HG03565 (cell line): ENCODE data around the gene SIL1.
"Not testable (repeated sequence)": the region's sequence is repeated elsewhere in the genome, so short reads cannot be mapped to it uniquely, and the experiment has no call there.

Source experiments
- ATAC-seq: cut with Tn5 transposase; IDR thresholded peaks from one replicate; pipeline ENCODE4 v1.9.1; 2021; ENCODE audit warnings: mild to moderate bottlenecking, moderate library complexity; ENCODE audit not compliant: unreplicated experiment

The SIL1 gene

DNA sequence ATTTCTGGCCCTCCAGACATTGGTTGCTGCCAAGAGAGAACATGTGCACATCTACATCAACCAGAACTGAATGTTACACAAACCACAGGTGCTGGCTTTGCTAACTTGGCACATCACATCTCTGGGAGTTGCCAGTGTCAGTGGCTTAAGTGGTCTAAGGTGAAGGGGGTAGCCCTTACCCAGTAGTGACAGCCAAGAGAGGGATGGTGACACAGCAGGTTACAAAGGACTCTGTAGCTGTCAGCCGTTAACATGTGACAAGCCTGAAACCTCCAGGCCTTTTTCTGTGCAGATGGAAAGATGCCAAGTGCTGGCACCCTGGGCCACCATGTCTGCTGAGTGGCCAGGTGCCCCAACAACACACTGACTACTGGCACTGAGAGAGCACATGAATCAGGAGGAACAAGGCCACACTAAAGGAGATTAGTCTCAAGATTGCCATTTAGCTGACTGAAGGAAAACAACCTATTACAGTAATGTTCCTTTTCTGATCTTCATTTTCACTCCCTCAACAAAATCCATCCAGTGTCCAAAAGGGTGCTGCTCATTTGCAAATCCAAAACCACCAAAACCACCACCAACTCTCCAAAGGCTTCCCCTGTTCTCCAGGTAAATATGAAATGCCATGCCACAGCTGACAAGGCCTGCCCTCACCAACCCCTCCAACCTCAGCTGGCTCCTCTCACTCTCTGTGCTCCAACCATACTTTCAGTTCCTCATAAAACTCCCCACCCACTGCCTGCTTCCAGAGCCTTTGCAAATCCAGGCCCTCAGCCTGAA is 20.2 kb downstream of the SIL1 start:
- ATAC-seq: no peak

DNA sequence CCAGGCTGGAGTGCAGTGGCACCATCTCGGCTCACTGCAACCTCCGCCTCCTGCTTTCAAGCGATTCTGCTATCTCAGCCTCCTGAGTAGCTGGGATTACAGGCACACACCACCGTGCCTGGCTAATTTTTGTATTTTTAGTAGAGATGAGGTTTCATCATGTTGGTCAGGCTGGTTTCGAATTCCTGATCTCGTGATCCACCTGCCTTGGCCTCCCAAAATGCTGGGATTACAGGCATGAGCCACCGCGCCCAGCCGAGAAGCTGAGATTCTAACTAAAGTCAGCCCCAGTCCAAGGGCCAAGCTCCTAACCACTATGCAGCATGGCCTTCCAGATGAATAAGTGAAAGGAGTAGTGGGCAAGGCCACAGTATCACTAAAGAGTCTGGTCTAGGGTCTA is 20.9 kb downstream of the SIL1 start:
- not testable (repeated sequence) for ATAC-seq

DNA sequence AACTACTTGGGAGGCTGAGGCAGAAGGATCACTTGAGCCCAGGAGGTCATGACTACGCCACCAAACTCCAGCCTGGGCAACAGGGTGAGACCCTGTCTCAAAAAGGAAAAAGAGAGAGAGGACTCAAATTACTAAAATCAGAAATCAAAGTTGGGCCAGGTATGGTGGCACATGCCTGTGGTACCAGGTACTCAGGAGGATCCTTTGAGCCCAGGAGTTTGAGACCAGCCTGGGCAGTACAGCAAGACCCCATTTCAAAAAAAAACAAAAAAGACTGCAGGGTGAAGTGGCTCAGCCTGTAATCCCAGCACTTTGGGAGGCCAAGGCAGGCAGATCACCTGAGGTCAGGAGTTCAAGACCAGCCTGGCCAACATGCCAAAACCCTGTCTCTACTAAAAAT is 23.8 kb downstream of the SIL1 start:
- ATAC-seq: not testable (repeated sequence)

DNA sequence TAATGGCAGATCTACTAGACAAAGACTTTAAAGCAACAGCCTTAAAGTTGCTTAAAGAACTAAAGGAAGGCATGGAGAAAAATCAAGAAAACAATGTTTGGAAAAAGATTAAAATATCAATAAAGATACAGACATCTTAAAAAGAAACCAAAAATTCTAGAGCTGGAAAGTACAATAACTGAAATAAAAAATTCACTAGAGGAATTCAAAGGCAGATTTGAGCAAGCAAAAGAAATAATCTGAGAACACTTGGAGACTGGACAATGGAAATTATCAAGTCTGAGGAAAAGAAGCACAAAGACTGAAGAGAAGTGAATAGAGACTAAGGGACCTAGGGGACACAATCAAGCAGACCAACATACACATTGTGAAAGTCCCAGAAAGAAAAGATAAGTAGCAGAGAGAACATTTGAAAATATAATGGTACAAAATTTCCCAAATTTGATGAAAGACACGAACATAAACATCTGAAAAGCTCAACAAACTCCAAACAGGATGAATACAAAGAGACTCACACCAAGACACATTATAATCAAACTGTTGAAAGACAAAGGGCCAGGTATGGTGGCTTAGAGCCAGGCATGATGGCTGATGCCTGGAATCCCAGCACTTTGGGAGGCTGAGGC is 26.3 kb downstream of the SIL1 start:
- ATAC-seq: no peak

DNA sequence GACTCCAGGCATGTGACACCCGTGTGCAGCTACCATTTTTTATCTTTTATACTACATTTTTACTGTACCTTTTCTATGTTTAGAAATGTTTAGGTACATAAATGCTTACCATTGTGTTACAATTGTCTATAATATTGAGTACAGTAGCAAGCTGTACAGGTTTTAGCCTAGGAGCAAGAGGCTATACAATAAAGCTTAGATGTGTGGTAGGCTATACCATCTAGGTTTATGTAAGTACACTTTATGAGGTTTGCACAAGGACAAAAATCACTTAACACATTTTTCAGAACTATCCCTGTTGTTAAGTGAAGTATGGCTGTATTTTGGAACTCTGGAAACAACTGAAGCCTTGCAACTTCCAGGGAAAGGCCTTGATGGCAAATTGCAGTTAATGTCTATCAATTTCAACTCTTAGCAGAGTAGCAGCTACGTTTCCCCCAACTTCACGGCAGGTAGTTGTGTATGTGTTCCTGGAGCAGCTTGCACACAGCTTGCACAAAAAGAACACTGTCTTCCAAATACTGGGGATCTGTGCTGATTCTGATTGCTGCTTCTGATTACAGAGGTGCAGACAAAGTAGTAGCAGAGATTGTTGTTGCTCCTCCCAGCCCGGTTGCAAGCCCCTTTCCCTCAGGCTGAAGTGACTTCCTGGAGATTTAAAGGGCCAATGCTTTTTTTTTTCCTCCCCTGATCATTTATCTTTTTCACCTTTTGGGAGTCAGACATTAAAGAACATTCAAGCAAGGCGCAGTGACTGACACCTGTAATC is 30.0 kb downstream of the SIL1 start:
- ATAC-seq: no peak

DNA sequence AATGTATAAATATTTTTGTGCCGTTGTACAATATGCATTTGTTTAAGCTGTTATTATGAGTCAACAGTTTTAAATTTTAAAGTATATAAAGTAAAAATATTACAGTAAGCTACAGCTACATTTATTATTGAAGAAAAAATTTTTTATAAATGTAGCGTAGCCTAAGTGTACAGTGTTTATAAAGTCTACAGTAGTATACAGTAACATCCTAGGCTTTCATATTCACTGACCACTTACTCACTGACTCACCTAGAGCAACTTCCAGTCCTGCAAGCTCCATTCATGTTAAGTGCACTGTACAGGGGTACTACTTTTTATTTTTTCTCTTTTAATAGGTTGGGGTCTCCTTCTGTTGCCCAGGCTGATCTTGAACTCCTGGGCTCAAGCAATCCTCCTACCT is 30.6 kb downstream of the SIL1 start:
- ATAC-seq: no peak

DNA sequence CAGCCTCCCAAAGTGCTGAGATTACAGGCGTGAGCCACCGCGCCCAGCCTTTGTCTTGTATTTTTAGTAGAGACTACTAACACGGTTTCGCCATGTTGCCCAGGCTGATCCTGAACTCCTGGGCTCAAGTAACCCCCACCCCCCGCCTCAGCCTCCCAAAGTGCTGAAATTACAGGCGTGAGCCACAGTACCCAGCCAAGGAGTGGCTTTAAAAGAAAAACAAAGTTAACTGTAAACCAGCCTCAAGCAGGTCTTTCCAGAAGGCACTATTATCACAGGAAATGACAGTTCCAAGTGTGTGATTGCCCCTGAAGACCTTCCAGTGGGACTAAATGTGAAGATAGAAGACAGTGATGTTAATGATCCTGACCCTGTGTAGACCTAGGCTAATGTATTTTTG is 31.1 kb downstream of the SIL1 start:
- no peak for ATAC-seq

DNA sequence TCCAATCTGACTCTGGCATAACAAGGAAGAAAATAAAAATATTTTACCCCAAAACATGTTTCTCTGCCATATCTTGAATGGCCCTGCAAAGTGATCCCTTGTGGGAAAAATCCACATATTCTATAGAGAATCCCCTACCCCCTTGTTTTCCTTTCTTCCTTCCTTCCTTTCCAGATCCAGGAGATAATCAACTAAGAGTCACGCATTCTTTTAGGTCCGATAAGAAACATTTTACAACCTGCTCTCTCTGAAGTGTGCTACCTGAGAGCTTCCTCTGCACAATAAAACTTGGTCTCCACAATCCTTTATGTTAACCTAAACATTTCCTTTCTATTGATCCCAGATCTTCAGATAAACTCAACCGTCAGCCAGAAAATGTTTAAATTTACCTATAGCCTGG is 33.3 kb downstream of the SIL1 start:
- ATAC-seq: not testable (repeated sequence)

DNA sequence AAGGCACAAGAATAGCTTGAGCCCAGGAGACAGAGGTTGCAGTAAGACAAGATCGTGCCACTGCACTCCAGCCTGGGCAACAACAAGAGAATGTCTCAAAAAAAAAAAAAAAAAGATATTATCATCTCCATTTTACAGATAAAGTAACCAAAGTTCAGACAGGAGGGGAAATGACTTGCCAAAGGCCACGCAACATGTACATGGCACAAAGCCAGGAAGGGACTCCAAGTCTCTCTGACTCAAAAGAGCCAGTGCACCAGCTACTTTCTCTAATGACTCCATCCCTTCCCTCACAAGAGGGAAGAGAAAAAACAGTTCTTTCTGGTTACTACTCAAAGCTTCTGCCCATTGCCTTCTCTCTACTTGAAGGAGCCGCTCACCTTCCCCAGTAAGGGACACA is 34.1 kb downstream of the SIL1 start:
- ATAC-seq: no peak

DNA sequence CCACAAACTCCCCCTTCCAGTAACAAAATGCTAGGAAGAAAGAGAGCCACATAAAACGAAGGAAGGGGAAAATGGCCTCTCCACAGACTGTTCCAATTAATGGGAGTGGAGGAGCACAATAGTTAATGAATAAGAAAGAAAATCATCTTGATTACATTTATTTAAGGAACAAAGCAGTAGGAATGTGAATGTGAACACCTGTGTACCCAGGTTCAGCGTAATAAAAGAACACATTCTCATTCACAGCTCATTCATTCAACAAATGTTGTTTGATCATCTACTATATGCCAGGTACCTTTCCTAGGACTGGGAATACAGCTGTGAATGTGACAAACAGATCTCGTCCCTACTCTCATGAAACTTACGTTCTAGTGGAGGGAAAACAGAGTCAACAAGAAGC is 35.7 kb downstream of the SIL1 start:
- ATAC-seq: no peak

DNA sequence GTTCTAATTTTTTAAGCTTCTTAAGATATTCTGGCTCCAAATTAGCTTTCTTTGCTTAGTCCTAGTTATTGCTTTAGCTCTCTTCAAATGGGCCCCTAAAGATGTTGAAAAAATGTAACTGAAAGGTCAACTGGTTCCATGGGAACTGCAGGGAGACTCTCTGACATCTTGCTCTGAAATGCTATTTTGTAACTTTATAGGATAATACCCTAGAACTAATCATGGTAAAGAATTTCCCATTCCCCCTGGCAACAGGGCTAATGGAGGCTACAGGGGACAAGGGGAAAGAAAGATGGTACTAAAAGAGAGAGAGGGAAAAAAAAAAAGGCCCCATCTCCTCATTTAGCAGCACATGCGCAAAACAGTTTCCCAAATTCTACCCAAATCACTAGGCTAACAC is 39.4 kb downstream of the SIL1 start:
- ATAC-seq: no peak

DNA sequence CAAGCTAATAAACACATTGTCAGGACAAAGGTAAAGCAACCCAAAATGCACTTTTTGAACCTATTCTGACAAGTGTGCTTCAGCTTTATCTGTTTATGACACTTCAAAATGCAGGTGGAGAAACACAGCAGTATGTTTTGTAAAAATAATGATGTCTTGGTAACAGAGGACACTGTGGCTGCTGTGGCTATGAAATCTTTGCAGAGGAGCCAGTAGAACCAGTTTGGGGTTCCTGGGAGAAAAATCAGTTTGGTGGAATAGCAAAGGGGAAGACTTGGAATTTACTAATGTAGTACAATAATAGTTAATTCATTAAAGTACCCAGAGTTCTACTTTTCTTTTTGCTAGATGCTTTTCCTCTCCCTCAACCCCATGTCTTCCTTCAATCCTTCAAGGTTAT is 40.6 kb downstream of the SIL1 start:
- ATAC-seq: no peak

DNA sequence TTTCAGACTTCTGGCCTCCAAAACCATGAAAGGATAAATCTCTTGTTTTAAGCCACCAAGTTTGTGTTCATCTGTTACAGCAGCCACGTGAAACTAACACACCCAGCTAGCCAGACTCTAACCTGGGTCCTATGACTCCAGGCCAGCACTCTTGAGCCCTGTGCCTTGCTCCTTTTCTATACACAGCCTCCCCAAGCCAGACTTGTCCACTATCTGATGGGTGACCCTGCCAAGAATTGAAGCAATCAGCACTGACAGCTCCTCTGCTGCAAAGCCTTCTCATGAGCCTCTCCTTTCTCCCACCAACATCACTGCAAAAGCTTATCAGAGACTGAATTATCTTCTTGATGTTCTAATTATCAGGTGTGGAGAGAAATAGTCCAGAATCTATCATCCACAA is 41.4 kb downstream of the SIL1 start:
- no peak for ATAC-seq

DNA sequence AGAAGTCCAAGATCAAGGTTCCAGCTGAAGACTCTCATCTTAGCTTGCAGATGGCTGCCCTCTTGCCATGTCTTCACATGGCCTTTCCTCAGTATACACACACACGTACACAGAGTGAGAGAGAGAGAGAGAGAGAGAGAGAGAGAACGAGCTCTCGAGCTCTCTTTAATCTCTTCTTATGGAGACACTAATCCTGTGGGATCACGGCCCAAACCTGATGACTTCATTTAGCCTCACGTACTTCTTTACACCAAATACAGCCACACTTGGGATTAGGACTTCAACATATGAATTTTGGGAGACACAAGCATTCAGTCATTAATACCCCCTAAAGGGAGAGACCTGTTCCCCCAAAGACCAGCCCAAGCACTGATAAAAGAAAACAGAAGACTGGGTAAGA is 42.8 kb downstream of the SIL1 start:
- ATAC-seq: no peak

DNA sequence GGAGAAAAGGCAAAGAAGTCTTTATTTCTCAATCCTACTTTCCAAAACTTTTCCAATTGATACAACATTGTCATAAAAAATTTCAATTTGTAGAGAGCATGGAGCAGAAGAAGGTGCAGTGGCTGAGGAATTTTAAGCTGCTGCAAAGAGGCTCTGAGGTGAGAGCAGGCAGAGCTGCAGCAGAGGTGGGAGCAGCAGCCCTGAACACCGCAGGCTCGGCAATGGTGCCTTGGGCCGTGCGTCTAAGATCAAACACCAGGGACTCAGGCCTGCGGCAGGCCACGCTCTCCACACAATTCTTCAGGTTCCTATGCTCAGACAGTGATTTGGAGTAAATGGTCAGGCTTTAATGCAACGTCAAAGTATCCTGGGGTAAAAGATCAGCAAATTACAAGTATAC is 46.3 kb downstream of the SIL1 start:
- no peak for ATAC-seq

DNA sequence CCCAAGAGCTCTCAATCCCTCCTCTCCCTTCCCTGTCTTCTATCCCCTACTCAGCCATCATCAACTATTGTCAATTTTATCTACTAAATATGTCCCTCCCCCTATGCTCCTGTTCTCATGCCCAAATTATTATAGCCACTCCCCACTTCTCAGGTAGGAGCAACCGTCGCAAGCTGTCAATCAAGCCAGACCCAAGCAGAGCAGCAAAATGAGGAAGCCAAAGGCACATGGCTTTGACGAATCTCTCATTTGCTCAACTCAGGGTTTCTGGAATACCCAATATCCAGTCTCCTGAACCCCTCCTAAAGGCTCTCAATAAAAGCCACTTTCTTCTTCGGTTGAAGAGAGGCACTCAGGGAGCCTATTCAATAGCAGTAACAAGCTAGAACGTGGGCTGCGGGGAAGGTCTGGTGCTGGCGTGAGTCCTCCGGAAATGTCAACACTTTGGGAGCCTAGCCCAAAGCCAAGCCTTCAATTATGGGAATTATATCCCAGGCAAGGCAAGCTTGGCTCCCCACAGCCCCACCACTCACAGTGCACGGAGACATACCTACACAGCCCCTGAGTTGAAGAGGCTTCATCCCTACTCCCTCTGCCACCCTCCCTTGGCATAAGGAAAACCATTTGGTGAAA is 47.7 kb downstream of the SIL1 start:
- no peak for ATAC-seq

DNA sequence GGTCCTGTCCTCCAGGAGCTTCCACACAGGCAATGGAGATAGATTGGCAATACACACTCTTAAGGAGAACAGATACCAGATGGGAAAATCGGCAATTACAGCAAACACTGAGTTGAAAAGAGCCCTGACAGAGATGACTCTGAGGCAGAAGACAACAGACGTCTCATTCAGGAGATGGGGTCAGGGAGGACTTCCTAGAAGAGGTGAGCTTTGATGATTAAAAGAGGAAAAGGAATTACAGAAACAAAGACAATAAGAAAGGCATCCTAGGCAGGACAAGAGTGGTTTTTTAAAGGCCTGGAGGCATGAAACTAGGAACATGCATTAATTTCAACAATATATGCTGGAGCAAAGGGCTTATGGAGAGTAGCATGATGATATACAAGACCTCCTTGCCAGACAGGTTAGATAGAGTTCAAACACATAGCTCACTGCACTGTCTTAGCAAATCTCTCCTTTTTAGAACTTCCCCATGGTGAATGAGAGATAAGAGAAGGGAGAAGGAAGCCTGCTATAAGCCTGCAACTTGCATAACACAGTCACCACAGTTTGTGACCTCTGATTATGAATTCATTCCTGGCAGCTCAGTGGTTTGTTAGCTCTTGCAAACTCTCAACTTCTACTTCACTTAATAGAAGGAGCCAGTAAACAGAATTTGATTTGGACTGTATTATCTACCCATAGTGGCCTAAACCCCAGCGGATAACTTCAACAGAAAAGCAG is 48.5 kb downstream of the SIL1 start:
- ATAC-seq: no peak

DNA sequence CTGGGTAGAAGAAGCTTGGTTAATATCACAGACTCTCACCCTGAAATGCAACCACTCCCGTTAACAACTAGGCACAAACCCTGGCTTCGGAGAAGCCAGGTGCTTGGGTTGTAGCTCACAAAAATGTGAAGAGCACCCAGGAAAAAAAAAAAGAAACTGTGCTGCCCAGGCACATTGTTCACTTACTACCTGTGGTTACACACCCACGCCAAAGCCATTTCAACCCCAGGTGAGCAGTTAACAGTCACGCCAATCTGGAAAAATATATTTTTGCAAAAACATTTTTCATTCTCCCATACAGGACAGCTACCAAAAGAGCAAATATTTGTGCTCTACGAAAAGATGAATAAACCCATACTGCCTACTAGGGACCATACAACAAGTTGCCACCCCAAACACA is 49.2 kb downstream of the SIL1 start:
- no peak for ATAC-seq

DNA sequence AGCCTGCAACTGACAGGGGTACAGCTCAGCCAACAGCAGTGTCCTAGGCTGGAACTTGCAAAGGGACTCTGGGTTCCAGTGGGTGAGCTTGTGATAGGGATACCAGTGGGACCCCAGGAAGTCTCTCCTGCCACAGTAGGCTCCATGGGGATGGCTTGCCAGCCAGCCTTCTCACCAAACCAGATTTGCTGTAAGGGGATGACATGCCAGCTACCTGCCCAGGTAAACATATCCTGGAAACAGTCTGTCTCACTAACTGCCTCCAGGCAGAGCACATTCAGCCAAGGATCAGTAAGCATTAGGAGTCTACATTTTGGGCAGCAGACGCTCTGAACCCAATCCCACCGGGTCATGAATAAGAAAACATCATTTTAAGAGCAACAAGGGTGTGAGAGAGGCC is 49.9 kb downstream of the SIL1 start:
- ATAC-seq: no peak

DNA sequence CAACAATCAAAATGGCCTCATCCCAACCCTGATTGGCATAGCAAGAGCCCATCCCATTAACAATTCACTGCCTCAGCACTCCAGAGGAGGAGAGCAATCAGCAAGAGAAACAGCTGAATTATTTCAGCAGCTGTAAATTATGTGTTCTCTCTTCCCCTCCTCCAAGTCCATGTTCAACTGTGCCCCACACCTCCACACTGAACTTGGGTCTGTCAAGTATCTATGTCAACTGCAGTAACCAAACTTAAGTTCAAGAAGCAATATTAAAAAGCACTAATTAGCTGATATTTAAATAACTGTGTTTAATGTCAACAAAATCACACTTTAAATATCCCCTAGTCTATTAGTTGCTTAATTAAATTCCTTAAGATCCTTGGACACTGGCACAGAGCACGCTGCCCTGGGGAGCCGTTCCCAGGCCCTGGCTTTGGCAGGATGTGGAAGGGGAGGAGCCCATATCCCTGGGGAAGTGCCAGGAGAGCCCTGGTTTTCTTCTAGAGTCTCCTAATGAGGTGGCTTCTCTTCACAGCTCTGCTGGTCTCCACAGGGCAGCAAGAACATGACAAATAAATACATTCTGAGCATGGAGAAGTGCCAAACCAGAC is 50.6 kb downstream of the SIL1 start:
- no peak for ATAC-seq
